Endodermal cell (in vitro differentiated cells): ENCODE results near the gene LAMB1. TPM values are rescaled to one million over a fixed set of nuclear protein-coding genes. Genes with fewer than 3 reads are reported as not detected.

Experiments used
- DNase-seq: peaks from one replicate; pipeline ENCODE4 v3.0.0-alpha.2; 2017
- H3K27ac ChIP-seq: 2 replicates; pipeline ENCODE4 v1.5.1; 2013; ENCODE audit warnings: mild to moderate bottlenecking, low read depth, low read length, moderate library complexity
- H3K27me3 ChIP-seq: 2 replicates; pipeline ENCODE4 v1.6.1; 2013; ENCODE audit warnings: mild to moderate bottlenecking, low read length, moderate library complexity; ENCODE audit not compliant: insufficient read depth, control insufficient read depth, poor library complexity, severe bottlenecking
- H3K36me3 ChIP-seq: 2 replicates; pipeline ENCODE4 v1.7.0; 2013; ENCODE audit warnings: mild to moderate bottlenecking, low read length, moderate library complexity; ENCODE audit not compliant: control insufficient read depth, insufficient read depth
- H3K4me1 ChIP-seq: one replicate; pipeline ENCODE4 v1.7.0; 2013; ENCODE audit warnings: low read length; ENCODE audit not compliant: control insufficient read depth, insufficient read depth
- H3K4me3 ChIP-seq: 2 replicates; pipeline ENCODE4 v1.5.1; 2013; ENCODE audit warnings: mild to moderate bottlenecking, low read length, moderate library complexity
- H3K9ac ChIP-seq: 2 replicates; pipeline ENCODE4 v1.6.1; 2013; ENCODE audit warnings: mild to moderate bottlenecking, low read length, moderate library complexity; ENCODE audit not compliant: poor library complexity, severe bottlenecking; ENCODE audit errors: extremely low read depth
- H3K9me3 ChIP-seq: 2 replicates; pipeline ENCODE4 v1.6.1; 2013; ENCODE audit warnings: mild to moderate bottlenecking, low read length, moderate library complexity; ENCODE audit not compliant: control insufficient read depth
- H3K27ac Mint-ChIP-seq: 2 replicates; pipeline ENCODE4 v1.8.0; 2020; ENCODE audit warnings: mixed read lengths
- H3K27me3 Mint-ChIP-seq: 2 replicates; pipeline ENCODE4 v1.8.0; 2021; ENCODE audit warnings: mild to moderate bottlenecking, mixed read lengths; ENCODE audit not compliant: insufficient read depth
- H3K36me3 Mint-ChIP-seq: 2 replicates; pipeline ENCODE4 v1.8.0; 2020; ENCODE audit warnings: low read depth, mixed read lengths
- H3K4me1 Mint-ChIP-seq: 2 replicates; pipeline ENCODE4 v1.8.0; 2020; ENCODE audit warnings: mixed read lengths
- H3K4me3 Mint-ChIP-seq: 2 replicates; pipeline ENCODE4 v1.8.0; 2020; ENCODE audit warnings: mild to moderate bottlenecking, moderate library complexity, mixed read lengths
- H3K9me3 Mint-ChIP-seq: 2 replicates; pipeline ENCODE4 v1.8.0; 2020; ENCODE audit warnings: mild to moderate bottlenecking, mixed read lengths
- CTCF ChIP-seq: fragments of 200-600 bp; sonication (generic); conservative IDR thresholded peaks from 2 replicates; pipeline ENCODE4 v1.5.0; 2021; ENCODE audit warnings: antibody characterized with exemption, mild to moderate bottlenecking
- WGBS, 2 experiments: methylation state at CpG; one replicate each; pipeline versions ENCODE4 v1.1.5 to v1.1.7; 2013; ENCODE audit warnings: missing lambda C conversion rate in 2 of 2, mixed read lengths in 1 of 2; ENCODE audit not compliant: insufficient coverage in 1 of 2, insufficient read length in 1 of 2; 5-methylcytosine and 5-hydroxymethylcytosine counted together
- total RNA-seq, 2 donors: library from RNA; stranded (reverse); fragmentation: NEBNext Ultra II Directional in 1 of 2; extraction: Animal tissue kit (Norgen Biotek cat#: 25700) in 1 of 2; gene quantifications; 2 replicates in 1 of 2; 3 replicates in 1 of 2; pipeline ENCODE4 v1.2.1, GENCODE V29; 2021

Gene LAMB1
- total RNA-seq, 2 donors from 2014 or later: 192 to 209 TPM

- DNase-seq: no peak
- WGBS, 2 experiments: 98 to 100% methylated on average over 1 to 2 of the region's 2 CpGs
- TF ChIP-seq CTCF: no peak
- Histone ChIP-seq H3K9me3 (no peaks in the 10 kb centered on the region), H3K27ac (no peak overlapping the region), H3K4me3 (no peak overlapping the region), H3K36me3 (peaks cover 86% of the 10 kb centered on the region), H3K27me3 (no peaks in the 10 kb centered on the region), H3K4me1 (no peaks in the 10 kb centered on the region), H3K9ac (no peak overlapping the region)
- Mint-ChIP-seq H3K36me3 (peaks cover 64% of the 10 kb centered on the region), H3K4me3 (no peak overlapping the region), H3K27me3 (no peaks in the 10 kb centered on the region), H3K4me1 (no peaks in the 10 kb centered on the region), H3K9me3 (peaks cover 3% of the 10 kb centered on the region), H3K27ac (no peak overlapping the region)
Measured at GRCh38 chr7:107915541-107915940, 87.4 kb downstream of the LAMB1 start.

GRCh38 chr7:107914831-107915230, 88.1 kb downstream of the LAMB1 start:
- H3K27ac ChIP-seq: no peak overlapping the region
- no peak overlapping the region for H3K9ac ChIP-seq
- 67 to 82% methylated on average over 1 of the region's 1 CpG for WGBS, 2 experiments
- H3K9me3 Mint-ChIP-seq: peaks cover 3% of the 10 kb centered on the region
- no peak overlapping the region for H3K4me3 ChIP-seq
- no peaks in the 10 kb centered on the region for H3K9me3 ChIP-seq
- no peak for DNase-seq
- no peaks in the 10 kb centered on the region for H3K4me1 Mint-ChIP-seq
- peaks cover 86% of the 10 kb centered on the region for H3K36me3 ChIP-seq
- no peaks in the 10 kb centered on the region for H3K27me3 Mint-ChIP-seq
- no peaks in the 10 kb centered on the region for H3K4me1 ChIP-seq
- no peak for TF ChIP-seq CTCF
- no peak overlapping the region for H3K4me3 Mint-ChIP-seq
- H3K27me3 ChIP-seq: no peaks in the 10 kb centered on the region
- peaks cover 64% of the 10 kb centered on the region for H3K36me3 Mint-ChIP-seq
- H3K27ac Mint-ChIP-seq: no peak overlapping the region

- no peak for DNase-seq
- Mint-ChIP-seq H3K4me1 (no peaks in the 10 kb centered on the region), H3K9me3 (peaks cover 3% of the 10 kb centered on the region), H3K27ac (no peak overlapping the region), H3K36me3 (peaks cover 66% of the 10 kb centered on the region), H3K4me3 (no peak overlapping the region), H3K27me3 (no peaks in the 10 kb centered on the region)
- Histone ChIP-seq H3K4me3 (no peak overlapping the region), H3K36me3 (peaks cover 86% of the 10 kb centered on the region), H3K9ac (no peak overlapping the region), H3K27me3 (no peaks in the 10 kb centered on the region), H3K27ac (no peak overlapping the region), H3K4me1 (no peaks in the 10 kb centered on the region), H3K9me3 (no peaks in the 10 kb centered on the region)
- no peak for TF ChIP-seq CTCF
- WGBS, 2 experiments: 100% methylated on average over 1 of the region's 2 CpGs; no CpG with 5 or more reads in 1 of the 2 experiments
Measured at GRCh38 chr7:107913851-107914250, 89.1 kb downstream of the LAMB1 start.
